ENCODE measurements around the gene CYP11A1. TPM values are rescaled to one million over a fixed set of nuclear protein-coding genes. Genes with fewer than 3 reads are reported as not detected.

Gene CYP11A1
- total and polyA plus RNA-seq, 2 donors (not counting 1 experiment from before 2014, with no cell fraction given) = not detected

- CTCF ChIA-PET = interaction anchor here (0.6 to 6.4 kb wide), 8 partner anchors 8 to 41 kb away, joined by 3 to 49 read pairs (median 5); partner anchors contain the start of gene SEMA7A
- DNase-seq (peak; percentile 83), ATAC-seq (ENCODE audit: low read depth) (peak; percentile 51)
- peak overlapping the region; percentile 75 for H3K4me2 ChIP-seq (replicated peaks; ENCODE audit: low read depth, low read length, poor library complexity, severe bottlenecking)
- H4K20me1 ChIP-seq (ENCODE audit: control insufficient read depth, insufficient read depth, low read length, poor library complexity, severe bottlenecking) = no peaks in the 10 kb centered on the region
- Mint-ChIP-seq H3K27me3 (no peaks in the 10 kb centered on the region), H3K27ac (peak overlapping the region; percentile 97), H3K4me3 (peak overlapping the region; percentile 78), H3K4me1 (peaks cover 98% of the 10 kb centered on the region), H3K9me3 (ENCODE audit: insufficient read depth) (no peaks in the 10 kb centered on the region)
- no peak for TF ChIP-seq EZH2 (IDR thresholded peaks at IDR 0.05; ENCODE audit: borderline replicate concordance, insufficient read depth, low read depth, low read length, poor library complexity, severe bottlenecking)
- no peak for TF ChIP-seq CTCF (IDR thresholded peaks at IDR 0.05)
- H3K4me3 ChIP-seq (ENCODE audit: control extremely low read depth in 1 of 5, extremely low read depth in 1 of 5, insufficient read depth in 1 of 5, low read depth in 2 of 5, low read length in 4 of 5) = peak overlapping the region in 2 of 5 experiments; percentile 1 to 49
- POLR2A ChIA-PET = interaction anchor here (0.7 to 4.6 kb wide), 7 partner anchors 12 to 384 kb away, joined by 3 to 40 read pairs (median 4); partner anchors contain the start of genes CSK and SEMA7A
- peak overlapping the region; percentile 55 for H3K9ac ChIP-seq (ENCODE audit: low read length)
- H3K36me3 ChIP-seq (replicated peaks in 1 of 2; ENCODE audit: control extremely low read depth in 1 of 2, control insufficient read depth in 1 of 2, extremely low read depth in 1 of 2, insufficient read depth in 2 of 2, low read length in 1 of 2) = no peaks in the 10 kb centered on the region
- peaks cover 0 to 4% (median 0%) of the 10 kb centered on the region in 3 donors for H3K9me3 ChIP-seq (ENCODE audit: control extremely low read depth in 1 of 3, control insufficient read depth in 2 of 3, insufficient read depth in 1 of 3, low read length in 2 of 3)
- no peaks in the 10 kb centered on the region for H3K27me3 ChIP-seq (replicated peaks in 1 of 4; ENCODE audit: control extremely low read depth in 1 of 4, control insufficient read depth in 3 of 4, insufficient read depth in 4 of 4, low read length in 3 of 4)
- no peak overlapping the region for H2AFZ ChIP-seq (ENCODE audit: insufficient read depth, low read depth, low read length, poor library complexity, severe bottlenecking)
- 23% methylated on average over 3 of the region's 6 CpGs for WGBS (ENCODE audit: insufficient coverage)
- intact Hi-C loops (cut with micrococcal nuclease) = loop anchor here (2.0 kb wide), 2 partner anchors 63 to 379 kb away; partner anchors contain the start of gene UBL7
- H3K4me1 ChIP-seq (ENCODE audit: control insufficient read depth in 2 of 2, insufficient read depth in 2 of 2, low read length in 2 of 2) = peaks cover 95 to 100% of the 10 kb centered on the region in 2 donors
- H3K79me2 ChIP-seq (ENCODE audit: control insufficient read depth, insufficient read depth, low read length) = peaks cover 10% of the 10 kb centered on the region
- peak overlapping the region; percentile 96 to 98 for H3K27ac ChIP-seq (ENCODE audit: low read length in 2 of 2)
Measured at GRCh38 chr15:74397239-74398068, 30.0 kb upstream of the CYP11A1 start.

Data from B cell (primary cell).